Placental epithelial cell (primary cell): ENCODE data around the gene TK2. TPM values are rescaled to one million over a fixed set of nuclear protein-coding genes. Genes with fewer than 3 reads are reported as not detected.

Experiments used
- small RNA-seq: library from RNA; depleted of rRNA; stranded (forward); fragments of <200 nt; gene quantifications from one replicate; pipeline ENCODE3, GENCODE V24; 2012
- total RNA-seq: library from RNA; depleted of rRNA; stranded (reverse); fragments of >200 nt; gene quantifications from 2 replicates; pipeline ENCODE4 v1.2.3, GENCODE V29; 2012

TK2 gene
- total RNA-seq = 23.1 and 37.3 TPM in 2 replicates

GRCh38 chr16:66549284-66550131 lies at the start of gene TK2:
Gene TK2, minus strand, starts transcription at chr16:66550122. Its CDS starts 61 bp downstream, at chr16:66550061.

GRCh38 chr16:66578651-66579531 lies 29.0 kb upstream of the TK2 start, which contains the start of gene CMTM2:
Gene CMTM2, plus strand, starts transcription at chr16:66579463. Its CDS starts 145 bp downstream, at chr16:66579608.

GRCh38 chr16:66566051-66566901 lies 16.4 kb upstream of the TK2 start, which contains the start of gene CMTM1:
Gene CMTM1, plus strand, starts transcription at chr16:66566439. Its CDS starts 75 bp downstream, at chr16:66566514.

GRCh38 chr16:66552286-66553177 lies 2.6 kb upstream of the TK2 start, which contains the start of gene CKLF:
Gene CKLF, plus strand, starts transcription at chr16:66552576. Its CDS starts 140 bp downstream, at chr16:66552716.

Small RNA genes lying within 50 kb of the gene (small RNA-seq; reads per million reads assigned to genes)
- not detected for gene CKLF-CMTM1

Other genes starting within 250 kb of the TK2 start
- not detected in 2 replicates for gene CDH5, start 183.4 kb downstream of the TK2 start, total RNA-seq
- 13.2 and 34.5 TPM in 2 replicates for gene BEAN1, start 122.8 kb downstream of the TK2 start, total RNA-seq
- 32.9 and 70.3 TPM in 2 replicates for gene CKLF, start 2.5 kb upstream of the TK2 start, total RNA-seq
- gene CMTM1, start 16.3 kb upstream of the TK2 start, total RNA-seq = 2.1 and 6.7 TPM in 2 replicates
- not detected in 2 replicates for gene CMTM2, start 29.3 kb upstream of the TK2 start, total RNA-seq
- 36.0 and 48.7 TPM in 2 replicates for gene CMTM3, start 54.6 kb upstream of the TK2 start, total RNA-seq
- gene CMTM4, start 146.6 kb upstream of the TK2 start, total RNA-seq = 9.8 and 17.1 TPM in 2 replicates
- 127 and 164 TPM in 2 replicates for gene DYNC1LI2, start 201.5 kb upstream of the TK2 start, total RNA-seq